Lower leg skin (tissue), 4 donors: ENCODE measurements around the gene REEP3. TPM values are rescaled to one million over a fixed set of nuclear protein-coding genes. Genes with fewer than 3 reads are reported as not detected.

Source experiments
- DNase-seq, 2 donors: peaks; one replicate each; pipeline ENCODE4 v3.0.0-alpha.2; 2019; ENCODE audit warnings: low spot score in 2 of 2
- H3K4me3 ChIP-seq: fragments of 200-600 bp; sonication (generic); 2 replicates; pipeline ENCODE4 v1.5.1; 2017; ENCODE audit warnings: mild to moderate bottlenecking, low read depth; ENCODE audit not compliant: poor library complexity, severe bottlenecking
- POLR2A ChIP-seq, 2 donors: fragments of 450-650 bp; IDR thresholded peaks; one replicate each; pipeline ENCODE4 v1.6.1; 2016 to 2017; ENCODE audit warnings: antibody characterized with exemption in 2 of 2, mild to moderate bottlenecking in 1 of 2, moderate library complexity in 1 of 2
- WGBS, 2 donors: methylation state at CpG; one replicate each; pipeline ENCODE4 v1.1.5; 2018; 5-methylcytosine and 5-hydroxymethylcytosine counted together
- intact Hi-C: fragments of 100-400 bp; cut with DNase I; formaldehyde crosslinking; loops from one replicate; pipeline ENCODE4 v1.15.0; 2023; ENCODE audit warnings: low total_unique reads
- total RNA-seq, 4 donors: library from RNA; depleted of rRNA; stranded (reverse); fragments of >200 nt; gene quantifications; one replicate each; pipeline ENCODE4 v1.1.0, GENCODE V29; 2016
- TF ChIP-seq, protein P1 (sequence below), 3 donors: fragments of 450-650 bp; IDR thresholded peaks; one replicate each; pipeline ENCODE4 v1.5.1; 2016; ENCODE audit warnings: antibody characterized with exemption in 3 of 3, mild to moderate bottlenecking in 3 of 3, moderate library complexity in 2 of 3

Gene REEP3
- total RNA-seq, 4 donors from 2014 or later = 39.8 to 58.4 (median 49.0) TPM

DNA sequence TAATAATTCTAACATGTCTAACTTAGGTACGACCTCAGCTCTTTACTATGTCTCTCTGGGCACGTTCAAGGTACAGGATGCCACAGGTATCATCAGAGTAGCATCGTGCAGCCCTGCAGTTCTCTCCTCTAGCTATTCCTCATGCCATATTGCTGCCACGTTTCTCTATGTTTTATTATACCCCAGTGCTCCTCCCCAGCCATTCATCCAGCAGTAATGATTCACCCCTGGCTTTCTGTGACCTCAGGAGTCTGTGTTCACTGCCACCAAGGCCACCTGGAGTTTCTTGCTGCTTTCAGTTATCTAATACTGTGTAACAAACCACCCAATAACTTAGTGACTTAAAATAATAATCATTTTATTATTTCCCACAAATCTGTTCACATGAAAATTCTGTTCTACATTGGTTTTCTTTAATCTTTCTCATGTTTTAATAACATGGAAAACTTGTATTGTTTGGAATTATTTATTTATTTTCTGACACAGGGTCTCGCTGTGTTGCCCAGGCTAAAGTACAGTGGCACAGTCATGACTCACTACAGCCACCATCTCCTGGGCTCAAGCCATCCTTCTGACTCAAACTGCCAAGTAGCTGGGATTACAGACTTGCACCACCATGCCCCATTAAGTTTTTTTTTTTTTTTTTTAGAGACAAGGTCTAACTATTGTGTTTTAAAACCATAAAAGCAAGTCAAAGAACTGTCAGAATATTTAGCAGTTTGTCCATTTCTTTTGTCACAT, 21.8 kb downstream of the REEP3 start:
- TF ChIP-seq POLR2A (IDR thresholded peaks at IDR 0.05) = no peak
- TF ChIP-seq, protein P1, sequence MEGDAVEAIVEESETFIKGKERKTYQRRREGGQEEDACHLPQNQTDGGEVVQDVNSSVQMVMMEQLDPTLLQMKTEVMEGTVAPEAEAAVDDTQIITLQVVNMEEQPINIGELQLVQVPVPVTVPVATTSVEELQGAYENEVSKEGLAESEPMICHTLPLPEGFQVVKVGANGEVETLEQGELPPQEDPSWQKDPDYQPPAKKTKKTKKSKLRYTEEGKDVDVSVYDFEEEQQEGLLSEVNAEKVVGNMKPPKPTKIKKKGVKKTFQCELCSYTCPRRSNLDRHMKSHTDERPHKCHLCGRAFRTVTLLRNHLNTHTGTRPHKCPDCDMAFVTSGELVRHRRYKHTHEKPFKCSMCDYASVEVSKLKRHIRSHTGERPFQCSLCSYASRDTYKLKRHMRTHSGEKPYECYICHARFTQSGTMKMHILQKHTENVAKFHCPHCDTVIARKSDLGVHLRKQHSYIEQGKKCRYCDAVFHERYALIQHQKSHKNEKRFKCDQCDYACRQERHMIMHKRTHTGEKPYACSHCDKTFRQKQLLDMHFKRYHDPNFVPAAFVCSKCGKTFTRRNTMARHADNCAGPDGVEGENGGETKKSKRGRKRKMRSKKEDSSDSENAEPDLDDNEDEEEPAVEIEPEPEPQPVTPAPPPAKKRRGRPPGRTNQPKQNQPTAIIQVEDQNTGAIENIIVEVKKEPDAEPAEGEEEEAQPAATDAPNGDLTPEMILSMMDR (IDR thresholded peaks at IDR 0.05) = no peak
- 57 to 73% methylated on average over 5 of the region's 5 CpGs for WGBS, 2 donors
- DNase-seq = no peak
- H3K4me3 ChIP-seq = no peak overlapping the region
- intact Hi-C loops = no loop called here

DNA sequence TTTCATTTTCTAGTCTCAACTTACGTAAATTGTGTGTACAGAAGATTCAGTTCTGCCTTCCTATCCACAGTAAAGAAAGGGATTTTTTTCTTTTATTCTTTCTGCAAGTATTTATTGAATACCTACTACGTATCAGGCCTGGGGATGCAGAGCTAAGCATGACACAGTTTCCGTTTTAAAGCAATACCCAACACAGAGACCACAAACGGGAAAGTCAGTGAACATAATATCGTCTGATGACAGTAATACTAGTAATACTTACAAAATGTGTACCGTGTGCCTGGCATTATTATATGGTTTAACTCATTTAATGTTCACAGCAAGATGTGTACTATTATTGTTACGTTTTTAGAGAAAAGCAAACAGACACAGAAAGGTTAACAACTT, 22.4 kb downstream of the REEP3 start:
- DNase-seq = no peak
- 89 to 90% methylated on average over 7 of the region's 7 CpGs for WGBS, 2 donors
- TF ChIP-seq POLR2A (IDR thresholded peaks at IDR 0.05) = no peak
- H3K4me3 ChIP-seq = no peak overlapping the region
- intact Hi-C loops = no loop called here

GRCh38 chr10:63544418-63544817, 23.2 kb downstream of the REEP3 start:
- DNase-seq = no peak
- no peak overlapping the region for H3K4me3 ChIP-seq
- 20 to 24% methylated on average over 1 of the region's 1 CpG for WGBS, 2 donors
- TF ChIP-seq, protein P1 (IDR thresholded peaks at IDR 0.05) = no peak
- intact Hi-C loops = no loop called here

GRCh38 chr10:63547628-63548360, 26.6 kb downstream of the REEP3 start:
- no peak for TF ChIP-seq POLR2A (IDR thresholded peaks at IDR 0.05)
- TF ChIP-seq, protein P1 (IDR thresholded peaks at IDR 0.05) = no peak
- no peak for DNase-seq
- intact Hi-C loops = no loop called here
- WGBS, 2 donors = 87 to 88% methylated on average over 2 of the region's 2 CpGs
- H3K4me3 ChIP-seq = no peak overlapping the region

- DNase-seq = no peak
- no peak overlapping the region for H3K4me3 ChIP-seq
- TF ChIP-seq, protein P1 (IDR thresholded peaks at IDR 0.05) = no peak
- TF ChIP-seq POLR2A (IDR thresholded peaks at IDR 0.05) = no peak
- intact Hi-C loops = no loop called here
Measured at GRCh38 chr10:63548860-63549259, 27.7 kb downstream of the REEP3 start.

- TF ChIP-seq POLR2A (IDR thresholded peaks at IDR 0.05) = no peak
- TF ChIP-seq, protein P1 (IDR thresholded peaks at IDR 0.05) = no peak
- intact Hi-C loops = no loop called here
- WGBS, 2 donors = 38 to 91% methylated on average over 3 of the region's 3 CpGs
- H3K4me3 ChIP-seq = no peak overlapping the region
- no peak for DNase-seq
Measured at GRCh38 chr10:63549810-63550209, 28.6 kb downstream of the REEP3 start.
